ENCODE measurements around the gene INPP5A.
A peak's percentile ranks its signal among the peaks of the same experiment; 100 is the strongest.
"Not testable (repeated sequence)": the region's sequence is repeated elsewhere in the genome, so short reads cannot be mapped to it uniquely, and the experiment has no call there.

The INPP5A gene

DNA sequence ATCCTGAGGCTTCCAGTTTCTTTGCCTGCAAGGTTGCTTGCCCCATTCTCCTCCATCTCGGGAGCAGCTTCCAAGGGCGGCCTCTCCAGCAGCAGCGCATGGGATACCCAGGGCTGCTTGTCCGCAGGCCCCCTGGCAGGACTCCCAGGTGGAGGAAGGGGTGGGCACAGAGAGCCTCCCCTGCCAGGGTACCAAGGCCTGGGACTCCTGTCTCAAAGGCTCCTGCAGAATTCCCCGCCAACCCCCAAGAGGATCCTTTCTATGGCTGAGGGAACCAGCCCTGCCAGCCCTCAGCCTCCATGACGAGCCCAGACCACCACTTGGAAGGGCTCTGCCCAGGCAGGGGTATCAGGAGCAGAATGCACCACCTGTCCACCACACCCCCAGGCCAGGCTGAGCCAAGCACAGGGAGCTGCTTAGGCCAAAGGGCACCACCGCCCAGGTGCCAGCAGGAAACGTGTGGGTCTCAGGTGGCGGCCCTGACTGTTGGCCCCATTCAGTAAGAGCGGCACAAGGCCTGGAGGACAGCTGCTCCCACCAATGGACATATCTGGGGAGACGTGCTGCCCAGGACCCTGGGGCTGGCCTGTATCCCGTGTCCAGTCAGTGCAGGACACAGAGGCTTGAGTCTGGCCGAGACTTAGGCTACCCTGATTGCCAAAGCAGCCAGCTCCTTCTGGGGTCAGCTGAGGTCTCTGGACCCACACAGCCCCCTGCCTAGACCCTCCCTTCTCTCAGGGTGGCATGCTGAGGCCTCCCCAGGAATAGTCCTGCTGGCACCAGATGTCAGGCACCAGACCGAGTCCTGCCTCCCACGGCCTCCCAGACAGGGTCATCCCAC is 33.8 kb upstream of the INPP5A start:
- peak; percentile 53 for DNase-seq

DNA sequence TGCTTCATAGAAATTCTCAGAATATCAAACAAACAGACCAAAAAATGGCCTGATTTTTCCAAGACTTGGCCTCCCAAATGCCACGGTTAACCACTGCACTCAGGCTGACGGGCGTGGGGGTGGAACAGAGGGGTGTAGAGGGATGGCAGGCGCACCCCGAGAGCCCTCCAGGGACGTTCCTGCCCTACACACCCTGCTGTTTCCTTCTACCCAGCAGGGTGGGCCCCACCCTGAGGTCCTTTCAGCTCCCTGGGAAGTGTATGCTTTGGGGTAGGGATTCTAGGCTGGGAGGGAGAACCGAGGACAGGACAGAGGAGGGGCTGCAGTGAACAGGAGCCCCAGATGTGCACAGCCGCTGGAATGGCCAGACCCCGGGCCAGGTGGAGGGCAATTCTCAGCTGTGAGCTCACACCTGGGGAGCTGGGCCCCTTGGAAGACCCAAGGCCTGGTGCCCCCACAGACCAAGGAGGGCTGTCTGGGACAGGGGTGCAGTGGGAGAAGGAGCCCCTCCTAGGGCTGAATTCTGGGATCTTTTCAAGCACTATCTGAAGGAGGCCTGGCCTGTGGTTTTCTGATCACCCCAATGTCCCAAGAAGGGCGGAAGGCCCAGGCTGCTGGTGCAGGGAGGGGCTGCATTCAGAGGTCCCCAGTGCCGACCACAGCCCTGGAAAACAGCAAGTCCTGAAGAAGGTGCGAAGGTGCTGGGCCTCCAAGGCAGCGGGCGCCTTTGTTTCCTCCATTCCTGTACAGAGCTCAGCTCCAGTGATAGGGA is 32.9 kb upstream of the INPP5A start:
- peak; percentile 57 for DNase-seq

DNA sequence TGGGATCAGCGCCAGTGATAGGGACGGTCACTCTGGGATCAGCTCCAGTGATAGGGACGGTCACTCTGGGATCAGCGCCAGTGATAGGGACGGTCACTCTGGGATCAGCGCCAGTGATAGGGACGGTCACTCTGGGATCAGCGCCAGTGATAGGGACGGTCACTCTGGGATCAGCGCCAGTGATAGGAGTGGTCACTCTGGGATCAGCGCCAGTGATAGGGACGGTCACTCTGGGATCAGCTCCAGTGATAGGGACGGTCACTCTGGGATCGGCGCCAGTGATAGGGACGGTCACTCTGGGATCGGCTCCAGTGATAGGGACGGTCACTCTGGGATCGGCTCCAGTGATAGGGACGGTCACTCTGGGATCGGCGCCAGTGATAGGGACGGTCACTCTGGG is 32.0 kb upstream of the INPP5A start:
- not testable (repeated sequence) for DNase-seq

DNA sequence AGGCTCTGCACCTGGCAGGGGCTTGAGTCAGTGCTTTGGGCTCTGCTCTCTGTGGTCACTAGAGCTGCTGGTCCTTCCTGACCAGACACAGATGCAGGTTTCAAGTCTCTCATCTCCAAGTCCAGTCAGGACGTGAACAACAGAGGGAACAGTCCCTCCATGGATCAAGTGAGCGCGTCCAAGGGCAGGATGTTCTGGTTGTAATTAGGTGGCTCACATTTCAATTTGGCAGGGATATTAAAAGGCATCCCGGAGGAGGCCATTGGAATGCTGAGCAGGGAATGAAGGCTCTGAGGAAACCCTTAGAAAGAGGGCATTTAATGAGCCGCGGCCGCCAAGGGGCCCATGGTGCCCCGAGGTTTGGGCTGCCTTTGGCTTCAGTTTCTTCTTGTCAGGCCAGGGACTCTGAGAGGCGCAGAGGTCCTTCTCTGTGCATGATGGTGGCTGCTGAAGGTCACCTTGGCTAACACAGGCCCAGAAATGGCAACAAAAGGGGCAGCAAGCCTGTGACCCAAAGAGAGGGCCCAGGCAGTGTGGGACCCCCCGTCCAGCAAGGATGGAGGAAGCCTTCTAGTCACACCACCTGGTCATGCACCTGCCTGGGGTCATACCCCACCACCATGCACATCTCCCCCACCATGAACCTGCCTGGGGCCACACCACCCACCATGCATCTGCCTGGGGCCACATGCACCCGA is 30.7 kb upstream of the INPP5A start:
- DNase-seq = peak; percentile 56

DNA sequence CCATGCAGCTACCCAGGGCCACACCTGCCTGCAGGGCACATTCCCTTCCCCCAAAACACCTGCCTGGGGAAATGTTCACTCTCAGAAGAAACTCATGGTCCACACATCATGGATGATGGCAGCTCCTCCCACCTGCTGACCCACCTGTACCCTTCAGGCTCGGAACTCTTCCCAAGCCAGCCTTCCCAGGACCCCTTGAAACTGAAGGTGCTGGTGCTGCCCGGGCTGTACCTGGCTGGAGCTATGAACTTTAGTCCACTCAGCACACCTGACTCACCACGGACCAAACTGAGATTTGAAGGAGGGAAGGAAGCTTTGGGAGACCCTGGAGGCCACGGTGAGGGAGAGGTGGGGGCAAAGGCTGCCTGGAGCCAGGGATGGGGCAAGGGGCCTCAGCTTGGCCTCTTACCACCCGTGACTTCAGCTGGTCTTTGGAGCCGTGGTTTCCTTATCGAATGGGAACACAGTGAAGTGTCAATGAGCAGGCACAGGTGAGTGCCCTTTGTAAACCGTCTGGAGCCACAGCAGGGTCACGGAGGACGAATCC is 30.1 kb upstream of the INPP5A start:
- no peak for DNase-seq

DNA sequence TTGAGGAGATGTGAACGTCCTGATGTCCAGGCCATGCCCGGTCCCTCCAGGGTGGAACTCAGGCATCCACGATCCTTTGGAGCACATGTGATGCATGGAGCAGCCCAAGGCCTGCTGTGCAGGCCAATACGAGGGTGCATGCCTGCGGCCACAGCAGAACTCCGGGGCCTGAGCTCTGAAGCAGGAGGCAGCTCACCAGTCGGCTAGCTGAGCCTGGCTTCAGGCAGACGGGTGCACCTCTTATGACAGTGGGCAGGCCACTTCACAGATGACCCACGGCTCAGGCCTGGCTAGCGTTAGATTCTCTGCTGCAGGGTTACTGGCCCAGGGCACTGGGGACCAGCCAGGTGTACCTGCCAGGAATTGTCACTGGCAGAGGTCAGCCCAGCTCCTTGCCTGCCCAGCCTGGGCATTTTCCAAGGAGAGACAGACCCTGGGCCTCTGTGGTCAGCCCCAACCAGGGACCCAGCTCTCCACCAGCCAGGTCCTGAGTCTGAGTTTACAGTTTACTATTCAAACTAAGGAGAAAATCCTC is 29.6 kb upstream of the INPP5A start:
- DNase-seq = peak; percentile 53

DNA sequence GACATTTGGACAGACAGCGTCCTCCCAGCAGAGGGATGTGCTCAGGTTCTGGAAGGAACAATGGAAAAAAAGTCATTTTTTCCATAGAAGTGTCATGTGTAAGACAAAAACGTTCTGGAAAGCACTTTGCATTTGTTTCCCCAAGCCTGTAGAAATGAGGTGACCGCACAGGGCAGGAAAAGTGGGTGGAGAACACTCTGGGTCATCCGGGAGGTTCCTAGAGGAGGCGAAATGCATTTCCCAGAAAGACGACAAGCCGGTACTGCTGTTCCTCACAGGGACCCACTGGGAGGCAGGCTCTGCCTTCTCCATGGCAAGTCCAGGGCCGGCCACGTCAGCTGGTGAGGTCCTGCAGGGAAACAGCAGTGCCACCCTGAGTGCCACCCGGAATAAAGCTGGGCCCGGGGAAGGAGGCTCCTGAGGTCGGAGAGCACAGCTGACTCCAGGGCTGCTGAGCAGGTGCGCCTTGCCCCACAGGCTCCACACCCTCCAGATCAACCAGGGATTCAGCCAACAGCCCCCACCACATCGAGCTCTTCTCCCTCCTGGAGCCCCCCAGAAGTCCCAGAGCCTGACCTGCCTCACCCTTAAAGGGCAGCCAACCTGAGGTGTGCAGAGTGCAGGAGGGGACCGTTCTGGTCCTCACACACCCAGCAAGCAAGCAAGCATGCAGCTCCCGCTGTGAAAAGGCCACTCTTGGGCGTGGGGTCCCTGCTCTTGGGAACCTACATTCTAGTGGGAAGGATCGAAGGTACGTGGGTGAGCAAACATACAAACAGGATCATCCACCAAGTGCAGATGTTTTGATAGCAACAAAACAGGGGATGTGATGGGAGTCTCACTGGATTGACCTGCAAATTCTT is 28.8 kb upstream of the INPP5A start:
- DNase-seq = peak; percentile 44

DNA sequence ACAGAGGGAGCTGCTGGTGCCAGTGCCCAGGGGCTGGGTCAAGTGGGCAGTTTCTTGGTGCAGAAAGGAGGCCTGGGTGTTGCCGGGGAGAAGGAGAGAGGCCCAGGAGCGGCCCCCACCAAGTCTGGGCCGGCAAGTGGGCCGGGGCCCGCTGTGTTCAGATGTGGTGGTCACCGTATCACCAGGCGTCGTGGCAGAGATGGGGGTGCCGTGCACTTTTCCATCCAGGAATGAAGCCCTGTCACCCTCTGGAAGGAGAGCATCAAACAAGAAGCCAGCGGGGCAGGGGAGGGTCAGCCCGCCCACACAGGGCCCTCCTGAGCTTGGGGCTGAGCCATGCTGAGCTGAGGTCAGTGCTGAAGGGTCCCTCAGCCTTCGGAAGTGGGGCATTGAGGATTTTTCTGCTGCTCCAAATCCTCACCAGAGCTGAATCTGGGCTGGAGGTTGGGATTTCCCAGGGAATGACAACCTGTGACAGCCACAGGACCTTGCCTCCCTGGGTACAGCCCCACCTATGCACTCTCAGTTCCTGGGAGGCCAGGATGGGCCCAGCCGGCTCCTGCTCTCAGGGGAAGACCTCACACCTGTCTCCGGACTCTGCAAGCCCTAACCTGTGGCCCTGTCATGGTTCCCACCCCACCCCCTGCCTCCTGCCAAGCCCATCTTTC is 27.9 kb upstream of the INPP5A start:
- peak; percentile 55 for DNase-seq

DNA sequence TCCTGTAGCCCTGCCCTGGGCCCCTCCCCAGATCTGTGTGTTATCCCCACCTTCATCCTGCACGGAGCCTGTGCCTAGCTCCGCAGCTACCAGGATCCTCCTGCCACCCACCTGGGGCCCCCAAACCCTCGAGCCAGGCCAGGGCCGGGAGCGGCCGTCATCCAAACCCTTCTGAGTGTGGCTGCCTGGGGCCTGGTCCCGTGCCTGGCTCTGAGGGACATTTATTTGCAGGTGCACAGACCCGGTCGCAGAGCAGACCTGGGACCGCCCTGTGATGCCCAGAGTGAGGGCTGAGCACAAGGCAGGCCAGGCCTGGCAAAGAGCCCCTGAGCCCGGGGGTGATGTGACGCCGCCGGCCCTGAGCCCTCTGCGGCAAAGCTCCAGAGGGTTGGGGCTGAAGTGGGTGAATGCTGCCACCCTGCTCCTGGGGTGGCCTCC is 27.4 kb upstream of the INPP5A start:
- peak; percentile 55 for DNase-seq

DNA sequence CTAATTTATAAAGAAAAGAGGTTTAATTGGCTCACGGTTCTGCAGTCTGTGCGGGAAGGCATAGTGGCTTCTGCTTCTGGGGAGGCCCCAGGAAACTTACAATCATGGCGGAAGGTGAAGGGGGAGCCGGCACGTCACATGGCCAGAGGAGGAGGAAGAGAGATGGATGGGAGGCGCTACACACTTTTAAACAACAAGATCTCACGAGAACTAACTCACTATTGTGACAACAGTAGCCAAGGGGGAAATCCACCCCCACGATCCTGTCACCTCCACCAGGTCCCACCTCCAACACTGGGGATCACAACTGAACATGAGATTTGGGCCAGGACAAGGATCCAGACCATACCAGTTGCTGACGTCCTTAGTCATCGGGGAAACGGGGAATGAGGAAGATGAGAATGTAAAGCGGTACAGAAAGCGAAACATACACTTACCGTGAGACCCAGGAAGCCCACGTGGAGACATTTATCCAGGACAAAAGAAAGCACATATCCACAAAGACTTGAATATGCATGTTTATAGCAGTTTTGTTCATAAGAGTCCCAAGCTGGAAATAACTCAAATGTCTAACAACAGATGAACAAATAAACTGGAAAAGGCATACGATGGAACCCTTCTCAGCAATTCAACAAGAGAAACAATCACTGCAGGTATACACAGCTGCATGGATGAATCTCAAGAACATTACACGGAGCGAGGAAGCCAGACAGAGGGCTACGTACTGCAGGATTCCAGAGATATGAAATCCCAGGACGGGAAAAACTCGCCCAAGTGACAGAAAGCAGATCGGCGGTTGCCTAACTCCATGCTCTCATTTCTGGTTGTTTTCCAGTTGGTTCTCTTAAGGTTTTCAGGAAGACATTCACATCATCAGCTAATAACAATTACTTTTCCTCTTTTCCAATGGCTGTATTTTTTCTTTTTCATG is 26.2 kb upstream of the INPP5A start:
- DNase-seq = peak; percentile 48

DNA sequence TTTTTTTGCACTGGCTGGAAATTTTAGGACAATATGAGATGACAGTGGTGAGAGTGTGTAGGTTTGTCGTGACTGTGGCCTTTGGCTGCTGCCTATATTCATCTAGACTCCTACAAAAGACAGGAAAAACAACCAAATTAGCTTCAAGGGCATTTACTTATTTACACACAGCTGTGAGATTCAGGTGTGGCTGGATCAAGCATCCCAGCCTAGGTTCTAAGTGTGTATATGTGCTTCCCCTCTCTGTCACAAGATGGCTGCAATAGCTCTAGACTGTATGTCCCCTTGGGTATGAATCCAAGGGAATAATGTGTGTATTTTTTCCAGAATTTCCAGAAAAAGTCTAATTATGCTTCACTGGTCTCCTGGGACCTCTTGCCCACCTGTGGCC is 25.5 kb upstream of the INPP5A start:
- no peak for DNase-seq

DNA sequence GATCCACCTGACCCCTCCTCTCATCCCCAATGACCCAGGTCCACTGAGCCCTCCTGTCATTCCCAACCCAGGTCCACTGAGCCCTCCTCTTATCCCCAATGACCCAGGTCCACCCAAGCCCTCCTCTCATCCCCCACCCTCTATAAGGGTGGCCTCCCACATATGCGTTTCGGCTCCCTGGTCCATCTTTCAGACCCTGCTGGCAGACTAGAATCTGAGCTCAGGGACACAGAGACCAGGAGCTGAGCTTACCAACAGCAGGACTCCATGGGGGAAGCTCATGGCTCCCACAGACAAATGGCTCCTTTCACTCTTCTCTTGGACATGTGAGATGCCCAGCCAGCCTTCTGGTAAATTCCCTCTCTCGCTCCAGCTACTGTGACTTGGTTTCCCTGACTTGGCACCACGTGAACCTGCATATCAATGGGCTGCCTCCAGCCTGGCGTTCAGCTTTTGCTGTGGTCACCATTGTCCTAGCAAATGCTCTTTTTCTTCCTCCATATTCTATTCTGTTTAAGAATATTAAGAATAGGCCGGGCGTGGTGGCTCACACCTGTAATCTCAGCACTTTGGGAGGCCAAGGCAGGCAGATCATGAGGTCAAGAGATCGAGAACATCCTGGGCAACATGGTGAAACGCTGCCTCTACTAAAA is 24.8 kb upstream of the INPP5A start:
- peak; percentile 37 for DNase-seq

DNA sequence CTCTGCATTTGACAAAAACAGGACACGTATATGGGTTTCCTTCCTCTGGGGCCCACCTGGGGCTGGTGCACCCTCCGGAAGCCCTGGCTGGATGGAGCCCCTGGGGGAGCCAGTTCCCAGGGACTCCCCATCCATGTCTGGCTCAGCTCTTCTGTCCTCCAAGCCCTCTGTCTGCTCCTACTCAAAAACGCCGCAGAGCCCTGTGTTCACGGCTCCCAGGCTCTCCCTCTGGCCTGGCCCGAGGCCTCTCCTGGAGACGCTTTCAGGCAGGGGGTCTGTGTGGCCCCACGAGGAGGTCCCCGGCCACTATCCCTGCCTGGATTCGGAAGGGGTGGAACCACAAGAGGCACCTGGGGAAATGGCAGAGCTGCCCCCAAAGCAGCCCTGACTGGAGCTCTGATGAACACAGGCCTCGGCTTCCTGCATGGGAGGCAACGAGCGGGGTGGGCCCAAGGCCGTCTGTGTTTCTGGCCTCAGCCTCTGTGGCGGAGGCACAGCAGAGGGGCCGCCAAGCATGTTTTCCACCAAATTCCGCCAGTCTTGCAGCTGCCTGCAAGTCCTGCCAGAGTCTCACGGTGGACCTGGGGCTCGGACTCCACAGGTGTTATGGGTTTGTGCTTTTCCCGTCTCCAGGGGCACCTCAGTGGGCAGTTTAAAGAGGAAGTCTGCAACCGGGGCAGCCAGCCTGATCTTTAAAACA is 22.6 kb upstream of the INPP5A start:
- no peak for DNase-seq

DNA sequence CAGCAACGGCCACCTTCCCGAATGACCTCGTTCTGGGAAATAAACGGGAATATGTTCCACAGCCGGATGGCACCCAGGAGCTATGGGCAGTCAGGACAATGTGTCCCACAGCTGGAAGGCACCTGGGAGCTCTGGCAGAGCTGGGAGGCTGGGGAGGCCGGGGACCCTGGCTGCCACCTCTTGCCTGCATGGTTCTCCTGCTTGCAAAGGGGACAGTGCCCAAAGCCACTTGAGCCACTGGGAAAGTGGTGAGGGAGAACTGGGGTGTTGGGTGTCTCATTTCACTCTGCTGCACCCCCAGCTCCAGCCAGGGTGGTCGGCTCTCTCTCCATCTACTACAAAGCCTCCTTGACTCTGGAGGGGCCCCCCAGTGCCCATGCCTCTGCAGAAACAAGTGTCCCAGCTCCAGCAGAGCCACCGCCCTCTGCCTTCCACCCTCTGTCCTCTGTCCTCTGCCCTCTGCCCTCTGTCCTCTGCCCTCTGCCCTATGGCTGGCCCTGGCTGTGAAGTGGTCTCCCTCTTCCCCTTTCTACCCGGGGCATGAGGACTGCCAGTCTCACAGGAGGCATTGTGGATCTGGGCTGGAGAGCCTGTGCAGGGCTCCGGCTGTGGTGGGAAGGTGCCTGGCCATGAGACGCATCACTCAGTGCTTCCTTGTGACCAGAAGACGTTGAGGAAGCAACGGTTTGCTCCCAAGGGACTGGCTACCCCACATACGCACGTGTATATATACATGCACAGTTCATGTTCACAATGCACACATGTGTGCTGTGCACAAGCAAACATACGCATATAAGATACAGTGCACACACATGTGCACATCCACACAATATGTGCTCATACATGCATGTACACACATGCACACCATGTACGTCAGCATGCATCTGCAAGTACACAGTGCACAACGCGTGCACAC is 21.5 kb upstream of the INPP5A start:
- DNase-seq = no peak

DNA sequence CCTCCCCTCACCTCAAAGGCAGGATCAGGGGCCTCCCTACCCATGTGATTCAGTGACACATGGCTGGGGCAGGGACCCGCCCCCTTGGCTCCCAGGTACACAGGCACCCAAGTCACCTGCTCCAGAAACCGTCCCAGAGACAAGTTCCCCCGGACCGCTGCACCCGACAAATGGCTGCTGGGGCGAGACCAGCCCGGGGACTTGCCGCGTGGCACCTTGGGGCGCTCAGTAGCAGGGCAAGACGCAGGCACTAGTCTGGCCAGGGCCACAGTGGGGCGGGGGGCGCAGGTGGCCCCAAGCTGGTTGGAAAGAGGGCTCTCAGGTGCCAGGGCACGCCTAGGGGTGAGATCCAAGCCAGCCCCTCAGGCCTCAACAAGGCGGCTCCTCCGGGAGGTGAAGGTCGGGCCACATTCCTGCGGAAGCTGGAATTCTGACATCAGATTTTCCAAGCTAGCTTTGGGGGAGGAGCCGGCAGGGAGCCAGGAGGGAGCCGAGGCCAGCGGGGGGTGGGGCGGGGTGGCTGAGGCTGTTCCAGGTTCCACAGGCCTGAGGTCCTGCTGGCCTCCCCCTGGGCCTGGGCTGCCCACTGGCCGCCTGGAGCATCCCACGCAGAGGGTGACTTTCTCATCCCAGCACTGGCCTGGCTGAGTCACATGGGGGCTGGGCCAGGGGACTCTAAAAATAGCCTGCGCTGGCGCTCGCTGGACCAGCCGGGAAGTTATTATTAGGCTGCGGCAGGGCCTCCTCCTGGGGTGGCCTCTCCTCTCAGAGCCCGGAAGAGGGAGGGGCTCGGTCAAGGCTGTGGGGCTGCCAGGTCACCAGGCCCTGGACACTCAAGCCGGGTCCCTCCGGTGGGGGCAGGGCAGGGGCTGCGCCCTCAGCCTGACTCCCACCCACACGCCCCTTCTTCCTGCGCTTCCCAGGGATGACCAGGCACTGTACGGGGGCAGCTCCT is 20.5 kb upstream of the INPP5A start:
- peak; percentile 58 for DNase-seq

DNA sequence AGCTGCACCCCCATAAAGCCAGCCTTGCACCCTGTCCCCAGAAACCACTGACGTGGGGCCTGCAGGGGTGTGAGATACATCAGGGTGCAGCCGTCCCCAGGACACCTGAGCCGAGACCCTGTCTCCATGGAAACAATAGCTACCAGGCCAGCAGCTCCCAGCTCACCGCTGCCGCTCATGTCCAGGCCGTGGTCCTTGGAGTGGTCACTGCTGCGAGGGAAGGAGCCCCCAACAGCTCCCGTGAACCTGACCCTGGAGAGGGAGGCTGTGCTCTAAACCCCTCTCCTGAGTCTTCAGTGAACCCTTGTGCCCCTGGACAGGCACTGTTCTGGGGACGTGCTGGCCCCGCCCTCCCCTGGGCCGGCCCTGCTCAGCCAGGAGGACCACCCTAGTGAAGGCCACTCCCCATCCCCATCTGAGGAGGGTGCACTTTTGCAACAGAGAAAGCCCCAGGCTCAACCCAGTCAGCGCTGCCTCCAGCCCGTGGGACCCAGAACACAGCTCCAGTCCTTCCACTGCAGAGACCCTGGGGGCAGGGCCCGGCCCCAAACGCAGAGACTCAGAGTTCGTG is 19.6 kb upstream of the INPP5A start:
- peak; percentile 59 for DNase-seq
